Measurements from ENCODE around the gene GUCY1A2.

GUCY1A2 gene

GRCh38 chr11:106745941-106746340 lies 272.3 kb downstream of the GUCY1A2 start:
- no peaks in the 10 kb centered on the region for H3K36me3 ChIP-seq (ENCODE audit: control insufficient read depth, insufficient read depth, low read length)
- H3K27me3 ChIP-seq (ENCODE audit: control insufficient read depth, insufficient read depth, low read length): no peaks in the 10 kb centered on the region
- H3K9me3 ChIP-seq (ENCODE audit: control insufficient read depth, insufficient read depth, low read length): no peaks in the 10 kb centered on the region
- no peak overlapping the region for H3K4me3 ChIP-seq (ENCODE audit: low read depth, low read length)
- no peak overlapping the region for H3K9ac ChIP-seq (ENCODE audit: low read depth, low read length)
- no peak overlapping the region for H3K27ac ChIP-seq (ENCODE audit: low read depth, low read length)
- no peaks in the 10 kb centered on the region for H3K4me1 ChIP-seq (ENCODE audit: control insufficient read depth, insufficient read depth, low read length)

- Histone ChIP-seq H3K9ac (ENCODE audit: low read depth, low read length) (no peak overlapping the region), H3K9me3 (ENCODE audit: control insufficient read depth, insufficient read depth, low read length) (no peaks in the 10 kb centered on the region), H3K27ac (ENCODE audit: low read depth, low read length) (no peak overlapping the region), H3K4me1 (ENCODE audit: control insufficient read depth, insufficient read depth, low read length) (no peaks in the 10 kb centered on the region), H3K4me3 (ENCODE audit: low read depth, low read length) (no peak overlapping the region), H3K36me3 (ENCODE audit: control insufficient read depth, insufficient read depth, low read length) (no peaks in the 10 kb centered on the region), H3K27me3 (ENCODE audit: control insufficient read depth, insufficient read depth, low read length) (no peaks in the 10 kb centered on the region)
Measured at GRCh38 chr11:106733635-106734034, 284.6 kb downstream of the GUCY1A2 start.

GRCh38 chr11:106728859-106729258 lies 289.4 kb downstream of the GUCY1A2 start:
- no peak overlapping the region for H3K9ac ChIP-seq (ENCODE audit: low read depth, low read length)
- no peaks in the 10 kb centered on the region for H3K9me3 ChIP-seq (ENCODE audit: control insufficient read depth, insufficient read depth, low read length)
- H3K36me3 ChIP-seq (ENCODE audit: control insufficient read depth, insufficient read depth, low read length): no peaks in the 10 kb centered on the region
- no peak overlapping the region for H3K27ac ChIP-seq (ENCODE audit: low read depth, low read length)
- H3K4me3 ChIP-seq (ENCODE audit: low read depth, low read length): no peak overlapping the region
- H3K4me1 ChIP-seq (ENCODE audit: control insufficient read depth, insufficient read depth, low read length): no peaks in the 10 kb centered on the region
- no peaks in the 10 kb centered on the region for H3K27me3 ChIP-seq (ENCODE audit: control insufficient read depth, insufficient read depth, low read length)

GRCh38 chr11:106728379-106728778 lies 289.9 kb downstream of the GUCY1A2 start:
- no peaks in the 10 kb centered on the region for H3K9me3 ChIP-seq (ENCODE audit: control insufficient read depth, insufficient read depth, low read length)
- H3K4me1 ChIP-seq (ENCODE audit: control insufficient read depth, insufficient read depth, low read length): no peaks in the 10 kb centered on the region

GRCh38 chr11:106727256-106727655 lies 291.0 kb downstream of the GUCY1A2 start:
- Histone ChIP-seq H3K4me3 (ENCODE audit: low read depth, low read length) (no peak overlapping the region), H3K27ac (ENCODE audit: low read depth, low read length) (no peak overlapping the region), H3K36me3 (ENCODE audit: control insufficient read depth, insufficient read depth, low read length) (no peaks in the 10 kb centered on the region), H3K4me1 (ENCODE audit: control insufficient read depth, insufficient read depth, low read length) (no peaks in the 10 kb centered on the region), H3K9ac (ENCODE audit: low read depth, low read length) (no peak overlapping the region), H3K9me3 (ENCODE audit: control insufficient read depth, insufficient read depth, low read length) (no peaks in the 10 kb centered on the region), H3K27me3 (ENCODE audit: control insufficient read depth, insufficient read depth, low read length) (no peaks in the 10 kb centered on the region)

More at GRCh38 chr11:106728379-106728778, 289.9 kb downstream of the GUCY1A2 start:
- Histone ChIP-seq H3K36me3 (ENCODE audit: control insufficient read depth, insufficient read depth, low read length) (no peaks in the 10 kb centered on the region), H3K27me3 (ENCODE audit: control insufficient read depth, insufficient read depth, low read length) (no peaks in the 10 kb centered on the region), H3K4me3 (ENCODE audit: low read depth, low read length) (no peak overlapping the region), H3K9ac (ENCODE audit: low read depth, low read length) (no peak overlapping the region), H3K27ac (ENCODE audit: low read depth, low read length) (no peak overlapping the region)

GRCh38 chr11:106724293-106724892 lies 293.9 kb downstream of the GUCY1A2 start:
- H3K4me3 ChIP-seq (ENCODE audit: low read depth, low read length): no peak overlapping the region
- no peaks in the 10 kb centered on the region for H3K4me1 ChIP-seq (ENCODE audit: control insufficient read depth, insufficient read depth, low read length)
- no peaks in the 10 kb centered on the region for H3K36me3 ChIP-seq (ENCODE audit: control insufficient read depth, insufficient read depth, low read length)
- no peaks in the 10 kb centered on the region for H3K27me3 ChIP-seq (ENCODE audit: control insufficient read depth, insufficient read depth, low read length)
- H3K9ac ChIP-seq (ENCODE audit: low read depth, low read length): no peak overlapping the region
- H3K9me3 ChIP-seq (ENCODE audit: control insufficient read depth, insufficient read depth, low read length): no peaks in the 10 kb centered on the region
- H3K27ac ChIP-seq (ENCODE audit: low read depth, low read length): no peak overlapping the region

- Histone ChIP-seq H3K9me3 (ENCODE audit: control insufficient read depth, insufficient read depth, low read length) (no peaks in the 10 kb centered on the region), H3K36me3 (ENCODE audit: control insufficient read depth, insufficient read depth, low read length) (no peaks in the 10 kb centered on the region), H3K9ac (ENCODE audit: low read depth, low read length) (no peak overlapping the region), H3K4me3 (ENCODE audit: low read depth, low read length) (no peak overlapping the region), H3K27me3 (ENCODE audit: control insufficient read depth, insufficient read depth, low read length) (no peaks in the 10 kb centered on the region), H3K4me1 (ENCODE audit: control insufficient read depth, insufficient read depth, low read length) (no peaks in the 10 kb centered on the region), H3K27ac (ENCODE audit: low read depth, low read length) (no peak overlapping the region)
Measured at GRCh38 chr11:106723071-106723470, 295.2 kb downstream of the GUCY1A2 start.

GRCh38 chr11:106717222-106717621 lies 301.1 kb downstream of the GUCY1A2 start:
- no peak overlapping the region for H3K9ac ChIP-seq (ENCODE audit: low read depth, low read length)
- H3K4me1 ChIP-seq (ENCODE audit: control insufficient read depth, insufficient read depth, low read length): peaks cover 8% of the 10 kb centered on the region; the same call in 1 of the 2 replicates
- no peaks in the 10 kb centered on the region for H3K27me3 ChIP-seq (ENCODE audit: control insufficient read depth, insufficient read depth, low read length)
- H3K36me3 ChIP-seq (ENCODE audit: control insufficient read depth, insufficient read depth, low read length): no peaks in the 10 kb centered on the region
- no peak overlapping the region for H3K4me3 ChIP-seq (ENCODE audit: low read depth, low read length)
- H3K9me3 ChIP-seq (ENCODE audit: control insufficient read depth, insufficient read depth, low read length): no peaks in the 10 kb centered on the region
- H3K27ac ChIP-seq (ENCODE audit: low read depth, low read length): no peak overlapping the region

- peaks cover 8% of the 10 kb centered on the region; the same call in 1 of the 2 replicates for H3K4me1 ChIP-seq (ENCODE audit: control insufficient read depth, insufficient read depth, low read length)
- H3K4me3 ChIP-seq (ENCODE audit: low read depth, low read length): no peak overlapping the region
- H3K27ac ChIP-seq (ENCODE audit: low read depth, low read length): no peak overlapping the region
- no peaks in the 10 kb centered on the region for H3K27me3 ChIP-seq (ENCODE audit: control insufficient read depth, insufficient read depth, low read length)
- no peaks in the 10 kb centered on the region for H3K9me3 ChIP-seq (ENCODE audit: control insufficient read depth, insufficient read depth, low read length)
- no peaks in the 10 kb centered on the region for H3K36me3 ChIP-seq (ENCODE audit: control insufficient read depth, insufficient read depth, low read length)
- no peak overlapping the region for H3K9ac ChIP-seq (ENCODE audit: low read depth, low read length)
Measured at GRCh38 chr11:106714199-106714598, 304.1 kb downstream of the GUCY1A2 start.

GRCh38 chr11:106708348-106708747 lies 309.9 kb downstream of the GUCY1A2 start:
- H3K27me3 ChIP-seq (ENCODE audit: control insufficient read depth, insufficient read depth, low read length): no peaks in the 10 kb centered on the region
- H3K36me3 ChIP-seq (ENCODE audit: control insufficient read depth, insufficient read depth, low read length): no peaks in the 10 kb centered on the region
- H3K9me3 ChIP-seq (ENCODE audit: control insufficient read depth, insufficient read depth, low read length): no peaks in the 10 kb centered on the region
- H3K27ac ChIP-seq (ENCODE audit: low read depth, low read length): no peak overlapping the region
- no peak overlapping the region for H3K9ac ChIP-seq (ENCODE audit: low read depth, low read length)
- H3K4me1 ChIP-seq (ENCODE audit: control insufficient read depth, insufficient read depth, low read length): no peaks in the 10 kb centered on the region
- H3K4me3 ChIP-seq (ENCODE audit: low read depth, low read length): no peak overlapping the region

GRCh38 chr11:106706355-106706754 lies 311.9 kb downstream of the GUCY1A2 start:
- Histone ChIP-seq H3K4me3 (ENCODE audit: low read depth, low read length) (no peak overlapping the region), H3K9me3 (ENCODE audit: control insufficient read depth, insufficient read depth, low read length) (no peaks in the 10 kb centered on the region), H3K27ac (ENCODE audit: low read depth, low read length) (no peak overlapping the region), H3K36me3 (ENCODE audit: control insufficient read depth, insufficient read depth, low read length) (no peaks in the 10 kb centered on the region), H3K4me1 (ENCODE audit: control insufficient read depth, insufficient read depth, low read length) (no peaks in the 10 kb centered on the region), H3K27me3 (ENCODE audit: control insufficient read depth, insufficient read depth, low read length) (no peaks in the 10 kb centered on the region), H3K9ac (ENCODE audit: low read depth, low read length) (no peak overlapping the region)

Measured in HUES48 (cell line).